ENCODE results near the gene VRK1.
"Not testable (repeated sequence)": the region's sequence is repeated elsewhere in the genome, so short reads cannot be mapped to it uniquely, and the experiment has no call there.

The VRK1 gene, protein sequence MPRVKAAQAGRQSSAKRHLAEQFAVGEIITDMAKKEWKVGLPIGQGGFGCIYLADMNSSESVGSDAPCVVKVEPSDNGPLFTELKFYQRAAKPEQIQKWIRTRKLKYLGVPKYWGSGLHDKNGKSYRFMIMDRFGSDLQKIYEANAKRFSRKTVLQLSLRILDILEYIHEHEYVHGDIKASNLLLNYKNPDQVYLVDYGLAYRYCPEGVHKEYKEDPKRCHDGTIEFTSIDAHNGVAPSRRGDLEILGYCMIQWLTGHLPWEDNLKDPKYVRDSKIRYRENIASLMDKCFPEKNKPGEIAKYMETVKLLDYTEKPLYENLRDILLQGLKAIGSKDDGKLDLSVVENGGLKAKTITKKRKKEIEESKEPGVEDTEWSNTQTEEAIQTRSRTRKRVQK

DNA sequence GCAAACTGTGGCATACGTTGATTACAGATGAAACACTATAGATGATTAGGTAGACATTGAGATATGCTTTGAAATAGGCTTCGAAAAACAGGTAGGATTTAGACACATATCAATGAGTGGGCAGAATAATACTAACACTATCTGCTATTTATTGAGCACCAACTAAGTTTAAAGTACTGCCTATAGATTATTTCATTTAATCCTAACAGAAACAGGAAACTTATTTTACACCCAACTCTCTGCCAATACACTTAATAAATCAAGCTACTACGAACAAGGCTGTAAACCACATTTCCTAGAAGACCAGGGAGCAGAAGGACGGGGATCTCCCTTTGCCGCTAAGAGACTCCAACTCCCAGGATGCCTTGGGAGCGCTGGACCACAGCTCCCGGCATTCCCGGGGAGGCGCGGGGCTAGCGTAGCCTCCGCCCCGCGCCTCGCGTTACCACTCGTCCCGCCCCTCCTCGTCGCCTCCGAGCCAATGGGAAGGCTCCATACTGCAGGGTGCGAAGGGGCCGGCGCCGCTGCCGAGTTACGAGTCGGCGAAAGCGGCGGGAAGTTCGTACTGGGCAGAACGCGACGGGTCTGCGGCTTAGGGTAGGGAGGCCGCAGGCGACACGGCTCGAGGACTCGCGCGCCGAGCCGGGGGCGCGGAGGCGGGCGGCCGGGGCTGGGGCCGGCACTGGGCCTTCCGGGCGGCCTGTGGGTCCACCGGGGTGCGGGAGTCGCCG, at the start of gene VRK1:
VRK1 (plus strand) TSS at position 532 of the 731 bp plus-strand sequence. CDS start 36,090 bp downstream, outside the sequence.
- peak; percentile 99 for DNase-seq

DNA sequence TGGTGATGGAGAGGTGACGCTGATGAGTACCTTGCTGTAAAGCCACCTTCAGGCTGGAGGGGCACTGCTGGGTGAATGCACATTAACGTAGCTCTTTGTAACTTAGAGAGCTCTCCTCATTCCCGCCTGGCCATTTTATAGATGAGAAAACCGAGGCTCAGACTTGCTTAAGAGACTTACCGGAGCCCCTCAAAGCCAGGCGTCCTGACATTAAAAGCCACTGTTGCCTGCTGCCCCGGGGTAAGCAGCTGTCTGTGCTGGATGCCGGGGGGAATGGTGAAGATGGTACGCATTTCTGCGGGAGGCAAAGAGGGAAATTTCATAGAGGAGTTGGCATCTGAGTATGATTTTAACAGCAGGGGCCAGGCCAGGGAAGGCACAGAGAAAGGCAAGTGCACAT, 49.6 kb upstream of the VRK1 start:
- DNase-seq, result no peak

DNA sequence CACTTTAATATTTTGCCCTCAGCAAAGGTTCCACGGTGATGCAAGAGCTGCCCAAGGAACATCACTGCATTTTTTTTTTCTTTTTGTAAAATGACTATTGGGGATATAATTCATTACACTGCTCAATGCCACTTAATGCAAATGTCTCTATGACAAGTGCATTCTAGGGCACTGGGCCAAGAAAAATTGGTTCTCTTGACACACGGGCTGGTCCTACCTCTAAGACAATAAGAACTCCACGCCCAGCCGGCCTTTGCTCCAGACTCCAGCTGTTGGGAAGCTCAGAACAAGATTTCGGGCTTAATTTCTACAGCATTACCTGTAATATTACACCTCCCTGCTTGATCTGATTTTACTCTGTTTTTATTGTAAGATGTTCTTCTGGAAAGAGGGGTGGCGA, 48.8 kb upstream of the VRK1 start:
- no peak for DNase-seq

DNA sequence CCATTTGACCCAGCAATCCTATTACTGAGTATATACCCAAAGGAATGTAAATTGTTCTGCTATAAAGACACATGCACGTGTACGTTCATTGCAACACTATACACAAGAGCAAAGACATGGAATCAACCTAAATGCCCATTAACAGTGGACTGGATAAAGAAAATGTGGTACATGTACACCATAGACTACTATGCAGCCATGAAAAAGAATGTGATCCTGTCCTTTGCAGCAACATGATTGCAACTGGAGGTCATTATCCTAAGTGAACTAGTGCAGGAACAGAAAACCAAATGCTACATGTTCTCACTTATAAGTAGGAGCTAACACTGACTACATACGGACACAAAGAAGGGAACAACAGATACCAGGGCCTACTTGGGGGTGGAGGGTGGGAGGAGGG, 45.7 kb upstream of the VRK1 start:
- no peak for DNase-seq

DNA sequence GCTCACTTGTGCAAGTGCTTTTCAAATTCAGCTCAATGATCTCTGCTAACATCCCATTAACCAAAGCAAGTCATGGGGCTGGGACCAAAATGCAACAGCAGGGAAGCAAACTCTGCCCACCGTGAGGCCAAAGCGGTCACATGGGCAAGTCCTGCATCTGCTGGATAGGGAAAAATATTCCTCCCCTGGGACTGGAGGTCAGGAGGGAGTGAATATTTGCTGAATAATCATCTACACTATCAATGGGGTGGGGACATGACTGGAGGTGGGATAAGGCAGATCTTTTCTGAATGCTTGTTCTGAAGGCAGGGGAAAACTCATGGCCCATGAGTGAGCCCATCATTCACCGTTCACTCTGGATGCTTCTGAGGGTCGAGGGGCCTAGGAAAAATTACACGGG, 45.1 kb upstream of the VRK1 start:
- no peak for DNase-seq

DNA sequence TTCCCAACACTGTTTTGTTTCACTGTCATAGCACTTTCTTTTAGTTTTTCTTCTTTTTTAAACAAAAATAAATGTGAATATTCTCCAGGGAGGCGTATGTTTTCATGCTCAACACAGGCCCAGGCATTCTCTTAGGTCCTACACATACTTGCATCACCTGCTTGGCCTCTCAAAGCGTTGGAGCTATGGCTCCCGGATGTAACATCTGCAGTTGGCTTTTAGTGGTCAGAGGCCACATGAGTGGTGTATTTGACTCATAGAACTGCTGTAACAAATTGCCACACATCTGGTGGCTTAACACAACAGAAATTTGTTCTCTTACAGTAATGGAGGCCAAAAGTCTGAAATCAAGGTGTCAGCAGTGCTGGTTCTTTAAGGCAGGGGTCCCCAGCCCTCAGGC, 44.6 kb upstream of the VRK1 start:
- no peak for DNase-seq

DNA sequence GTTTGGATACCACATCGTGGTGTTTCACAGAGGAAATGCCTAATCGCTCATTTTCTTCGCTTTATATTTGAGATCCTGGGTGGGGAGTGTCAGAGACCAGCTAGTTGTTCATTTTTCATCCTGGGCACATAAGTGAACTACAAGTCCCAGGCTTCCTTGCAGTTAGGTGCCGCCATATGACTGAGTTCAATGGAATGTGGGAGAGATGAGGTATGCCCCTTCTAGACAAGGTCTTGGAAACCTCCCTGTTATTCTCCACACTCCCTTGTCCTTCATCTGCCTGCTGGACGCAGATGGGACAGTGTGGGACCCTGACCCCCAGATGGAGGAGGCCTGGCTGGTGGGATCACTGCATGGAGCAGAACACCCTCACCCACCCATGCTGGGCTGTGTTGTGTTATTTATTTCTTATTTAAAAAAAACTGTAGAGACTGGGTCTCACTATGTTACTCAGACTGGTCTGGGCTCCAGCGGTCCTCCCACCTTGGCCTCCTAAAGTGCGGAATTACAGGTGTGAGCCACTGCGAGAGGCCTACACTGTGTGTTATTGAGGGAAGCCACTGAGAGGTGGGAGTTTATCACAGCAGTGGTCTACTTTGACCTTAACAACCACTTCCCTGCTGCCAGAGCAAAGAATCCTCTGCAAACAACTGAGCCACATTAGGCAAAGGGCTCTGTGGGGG, 42.9 kb upstream of the VRK1 start:
- DNase-seq, result peak; percentile 15

DNA sequence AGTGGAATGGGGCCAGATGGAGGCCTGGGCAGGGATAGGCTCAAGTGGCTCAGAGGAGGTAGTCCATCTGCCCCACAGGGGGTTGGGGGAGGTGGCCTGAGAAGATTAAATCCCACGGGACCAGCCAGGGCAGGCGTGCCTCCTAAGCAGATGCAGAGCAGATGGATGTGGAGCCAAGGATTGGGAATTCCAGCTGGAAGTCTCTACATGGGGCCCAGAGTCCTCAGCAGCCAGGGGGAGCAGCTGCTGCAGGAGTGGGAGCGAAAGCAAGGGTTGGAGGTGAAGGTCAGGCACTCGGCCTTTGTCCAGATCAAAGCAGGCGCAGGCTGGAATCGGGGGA, 42.4 kb upstream of the VRK1 start:
- DNase-seq, result peak; percentile 99

DNA sequence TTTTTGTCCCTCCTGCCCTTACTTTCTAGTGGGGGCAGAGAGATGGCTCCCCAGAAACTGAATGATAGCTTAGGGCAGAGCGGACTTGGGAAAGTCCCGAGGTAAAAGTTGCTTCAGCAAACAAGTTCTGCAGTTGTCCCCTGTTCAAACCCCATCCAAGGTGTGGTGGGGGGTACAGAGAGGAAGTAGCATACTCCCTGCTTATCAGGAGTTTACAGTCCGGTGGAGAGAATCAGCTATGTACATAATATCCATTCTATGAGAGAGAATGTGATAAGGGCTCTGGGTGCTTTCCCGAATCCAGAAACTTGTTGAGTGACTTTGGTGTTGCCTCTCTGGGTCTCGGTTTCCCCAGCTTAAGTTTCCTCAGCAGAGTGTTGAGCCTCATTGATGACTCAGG, 40.4 kb upstream of the VRK1 start:
- no peak for DNase-seq

DNA sequence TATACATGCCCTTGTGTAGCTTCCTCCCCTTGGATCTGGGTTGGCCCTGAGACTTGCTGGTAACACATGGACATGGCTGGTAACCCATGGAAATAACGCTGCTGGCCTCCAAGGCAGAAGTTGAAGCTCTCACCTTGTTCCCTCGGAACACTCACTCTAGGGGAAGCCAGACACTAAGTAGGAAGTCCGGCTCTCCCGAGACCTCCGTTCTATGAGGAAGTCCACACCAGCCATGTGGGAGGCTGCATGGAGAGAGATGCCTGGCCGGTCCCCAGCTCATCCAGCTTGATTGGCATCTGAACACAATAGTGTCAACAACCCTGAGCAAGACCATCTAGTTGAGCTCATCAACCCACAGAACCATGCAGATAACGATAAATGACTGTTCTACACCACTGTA, 39.7 kb upstream of the VRK1 start:
- DNase-seq, result no peak

DNA sequence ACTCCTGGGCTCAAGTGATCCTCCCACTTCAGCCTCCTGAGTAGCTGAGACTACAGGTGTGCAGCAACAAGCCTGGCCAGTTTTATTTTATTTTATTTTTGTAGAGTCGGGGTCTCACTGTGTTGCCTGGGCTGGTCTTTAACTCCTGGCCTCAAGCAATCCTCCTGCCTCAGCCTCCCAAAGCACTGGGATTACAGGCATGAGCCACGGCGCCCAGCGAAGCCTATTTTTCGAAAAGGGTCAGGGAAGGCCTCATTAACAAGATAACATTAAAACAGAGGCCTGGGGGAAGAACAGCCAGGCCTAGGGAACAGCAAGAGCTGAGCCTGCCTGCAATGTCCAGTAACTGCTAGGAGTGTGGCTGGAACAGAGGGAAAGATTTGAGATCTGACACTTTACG, 36.1 kb upstream of the VRK1 start:
- no peak for DNase-seq

DNA sequence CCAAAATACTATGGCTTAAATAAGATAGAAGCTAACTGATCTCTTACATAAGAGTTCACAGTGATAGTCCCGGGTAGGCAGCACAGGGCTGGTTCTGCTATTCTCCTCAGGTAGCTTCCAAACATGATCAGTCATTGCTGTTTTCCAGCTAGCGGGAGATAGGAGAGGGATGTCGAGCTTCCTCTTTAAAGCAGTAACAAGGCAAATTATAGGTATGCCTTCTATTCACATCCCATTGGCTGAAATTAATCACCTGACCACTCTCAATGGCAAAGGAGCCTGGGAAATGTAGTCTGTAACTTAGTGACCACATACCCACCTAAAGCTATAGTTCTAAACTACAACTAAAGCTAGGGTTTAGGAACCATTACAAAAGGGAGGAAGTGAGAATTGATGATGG, 34.5 kb upstream of the VRK1 start:
- DNase-seq, result peak; percentile 62

DNA sequence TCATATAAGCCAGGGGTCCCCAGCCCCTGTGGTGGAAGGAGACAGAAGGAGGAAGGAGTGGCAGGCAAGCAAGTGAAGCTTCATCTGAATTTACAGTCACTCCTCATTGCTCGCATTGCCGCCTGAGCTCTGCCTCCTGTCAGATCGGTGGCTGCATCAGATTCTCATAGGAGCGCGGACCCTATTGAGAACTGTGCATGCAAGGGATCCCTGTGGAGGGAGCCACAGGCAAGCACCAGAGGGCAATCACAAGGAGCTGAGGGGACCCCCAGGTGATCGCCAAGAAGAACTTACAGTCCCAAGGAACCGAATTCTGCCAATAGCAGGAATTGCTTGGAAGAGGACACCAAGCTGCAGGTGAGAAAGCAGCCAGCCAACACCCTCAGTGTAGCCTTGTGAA, 33.2 kb upstream of the VRK1 start:
- DNase-seq, result no peak

DNA sequence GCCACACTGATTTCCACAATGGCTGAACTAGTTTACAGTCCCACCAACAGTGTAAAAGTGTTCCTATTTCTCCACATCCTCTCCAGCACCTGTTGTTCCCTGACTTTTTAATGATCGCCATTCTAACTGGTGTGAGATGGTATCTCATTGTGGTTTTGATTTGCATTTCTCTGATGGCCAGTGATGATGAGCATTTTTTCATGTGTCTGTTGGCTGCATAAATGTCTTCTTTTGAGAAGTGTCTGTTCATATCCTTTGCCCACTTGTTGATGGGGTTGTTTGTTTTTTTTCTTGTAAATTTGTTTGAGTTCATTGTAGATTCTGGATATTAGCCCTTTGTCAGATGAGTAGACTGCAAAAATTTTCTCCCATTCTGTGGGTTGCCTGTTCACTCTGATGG, 32.0 kb upstream of the VRK1 start:
- DNase-seq, result not testable (repeated sequence)

DNA sequence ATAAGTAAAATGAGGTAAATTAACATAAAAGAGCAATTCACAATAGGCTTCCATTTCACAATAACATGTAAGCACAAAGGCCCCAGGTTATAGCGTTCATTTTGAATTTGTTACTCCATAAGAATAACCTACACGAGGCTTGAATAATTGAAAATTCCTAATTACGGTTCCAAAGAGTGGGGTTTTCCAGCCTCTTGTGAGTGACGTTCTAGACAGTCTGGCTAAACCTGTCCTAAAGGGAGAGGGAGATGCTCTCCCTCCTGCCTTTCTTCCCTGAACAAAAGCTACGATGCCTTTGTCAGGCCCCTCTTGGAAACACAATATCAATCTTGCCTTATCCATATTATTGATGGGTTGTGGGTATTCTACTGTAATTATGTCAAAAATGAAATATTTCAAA, 24.3 kb upstream of the VRK1 start:
- no peak for DNase-seq

DNA sequence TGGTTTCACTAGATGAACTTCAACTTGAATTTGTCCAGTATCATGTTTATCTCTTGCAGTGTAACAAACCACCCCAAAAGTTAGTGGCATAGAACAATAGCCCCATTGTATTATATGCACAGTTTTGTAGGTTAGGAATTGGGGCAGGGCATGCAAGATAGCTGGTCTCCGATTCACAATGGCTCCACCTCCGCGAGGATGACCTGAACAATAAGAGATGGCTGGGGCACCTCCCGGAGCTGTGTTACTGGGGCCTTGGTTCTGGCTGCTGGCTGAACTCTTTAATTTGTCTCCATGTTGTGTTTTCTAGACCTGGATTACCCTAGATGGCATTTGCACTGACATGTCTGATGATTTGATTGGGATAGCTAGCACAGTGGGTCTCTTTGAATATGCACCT, 20.4 kb upstream of the VRK1 start:
- DNase-seq, result no peak

DNA sequence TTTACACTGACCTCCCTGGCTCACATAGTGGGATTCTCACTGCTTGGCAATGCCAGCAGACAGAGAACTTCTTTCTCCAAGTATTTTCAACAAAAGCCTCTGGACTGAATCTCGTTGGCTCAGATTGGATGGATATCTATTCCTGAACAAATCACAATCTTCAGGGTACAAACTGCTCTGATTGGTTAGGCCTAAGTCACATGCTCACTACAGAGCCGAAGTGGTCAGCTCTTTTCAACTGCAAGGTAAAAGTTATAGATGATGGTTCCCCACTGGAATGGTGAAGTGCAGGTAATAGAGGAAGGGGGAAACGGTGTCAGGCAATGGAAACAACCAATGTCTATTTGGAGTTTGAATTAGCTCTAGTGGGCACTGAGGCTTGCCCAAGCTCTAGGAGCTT, 16.7 kb upstream of the VRK1 start:
- no peak for DNase-seq

DNA sequence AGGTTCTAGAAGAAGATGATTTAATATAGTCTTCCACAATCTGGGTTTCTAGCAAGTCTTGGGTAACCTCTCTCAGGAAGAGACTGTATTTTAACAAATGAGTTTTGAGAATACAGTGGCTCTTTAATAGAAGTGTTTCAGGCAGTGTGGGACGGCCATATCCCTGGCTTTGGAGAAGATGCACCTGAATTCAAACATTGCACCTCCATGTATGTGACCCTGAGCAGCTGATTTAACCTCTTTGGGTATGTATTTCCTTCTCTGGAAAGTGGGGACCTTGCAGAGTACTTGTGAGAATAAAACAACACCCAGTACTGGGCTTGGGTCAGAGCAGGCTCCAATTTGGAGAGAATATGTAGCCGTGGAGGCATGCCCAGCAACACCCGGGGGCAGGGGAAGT, 15.8 kb upstream of the VRK1 start:
- no peak for DNase-seq

DNA sequence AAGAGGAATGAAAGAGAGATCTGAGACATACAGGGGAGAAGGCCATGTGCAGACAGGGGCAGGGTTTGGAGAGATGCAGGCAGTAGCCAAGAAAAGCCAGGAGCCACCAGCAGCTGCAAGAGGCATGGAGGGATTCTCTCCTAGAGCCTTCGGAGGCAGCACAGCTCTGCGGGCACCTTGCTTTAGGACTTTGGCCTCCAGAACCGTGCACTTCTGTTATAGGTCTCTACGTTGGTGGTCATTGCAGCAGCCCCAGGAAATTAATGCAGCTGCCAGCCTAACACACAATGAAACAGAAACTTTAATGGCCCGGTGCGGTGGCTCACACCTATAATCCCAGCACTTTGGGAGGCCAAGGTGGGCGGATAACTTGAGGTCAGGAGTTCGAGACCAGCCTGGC, 14.7 kb upstream of the VRK1 start:
- no peak for DNase-seq

DNA sequence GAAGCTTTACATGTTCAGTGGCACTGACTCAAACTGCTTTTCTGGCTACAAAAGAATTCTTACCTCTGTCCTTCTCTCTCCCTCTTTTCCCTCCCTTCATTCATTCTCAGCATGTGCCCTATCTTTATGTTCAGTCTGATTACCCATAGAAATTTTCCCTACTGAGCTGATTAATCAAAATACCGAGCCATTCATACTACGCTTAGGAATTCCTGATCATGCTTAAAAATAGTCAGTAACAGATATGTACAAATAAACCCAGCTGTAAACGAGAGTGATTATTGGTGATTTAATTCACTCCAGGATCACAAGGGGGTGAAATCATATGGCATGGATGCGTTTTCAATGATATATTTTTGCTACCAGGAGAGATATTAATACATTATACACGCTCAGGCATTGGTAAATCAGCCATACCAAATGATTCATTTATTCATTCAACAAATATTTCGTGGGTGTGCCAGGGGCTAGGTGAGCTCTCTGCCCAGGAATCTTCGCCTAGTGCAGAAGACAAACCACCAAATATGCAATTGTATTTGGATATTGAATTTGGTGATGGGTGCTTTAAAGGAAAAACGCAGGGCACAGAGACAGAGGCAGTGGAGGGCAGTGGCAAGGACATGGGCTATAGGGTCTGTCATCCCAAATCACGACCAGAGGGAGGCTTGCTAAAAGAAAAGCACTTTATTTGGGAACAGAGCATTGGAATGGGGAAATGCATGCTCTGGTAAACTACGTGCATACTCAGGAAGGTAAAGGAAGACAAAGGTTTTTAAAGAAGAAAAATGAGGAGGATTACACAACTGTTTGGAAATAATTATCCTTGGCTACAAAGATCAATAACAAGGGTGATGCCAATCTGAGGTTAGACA, 13.9 kb upstream of the VRK1 start:
- DNase-seq, result no peak

DNA sequence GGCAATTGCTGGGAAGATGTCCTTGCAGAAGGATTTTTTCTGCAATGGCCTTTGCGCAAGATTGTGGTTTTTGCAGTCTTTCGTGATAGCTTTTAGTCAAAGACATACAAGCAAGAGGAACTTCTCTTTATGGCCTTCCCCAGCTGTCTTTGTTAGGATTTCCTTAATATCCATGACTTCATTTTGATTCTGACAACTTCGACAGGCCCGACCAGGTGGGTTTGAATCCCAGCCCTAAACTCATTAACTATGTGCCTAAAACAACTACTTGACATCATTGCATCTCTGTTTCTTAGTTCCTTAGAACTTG, 13.3 kb upstream of the VRK1 start:
- no peak for DNase-seq

DNA sequence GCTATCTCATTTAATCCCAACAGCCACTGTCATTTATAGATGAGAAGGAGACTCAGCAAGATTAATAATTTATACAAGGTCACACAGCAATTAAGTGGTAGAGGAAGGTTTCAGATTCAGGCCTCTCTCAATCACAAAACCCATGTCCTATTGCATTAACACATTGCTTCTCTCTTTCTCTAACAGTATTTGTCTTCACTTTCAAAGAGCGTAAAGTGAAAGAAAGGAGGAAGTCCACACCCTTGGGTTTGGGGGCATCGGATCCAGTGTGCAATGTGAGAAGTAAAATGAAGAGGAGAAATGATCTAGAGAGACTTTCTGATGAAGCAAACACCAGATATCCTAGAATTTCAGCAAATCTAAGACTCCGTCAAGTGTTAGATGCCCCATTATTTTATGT, 7.0 kb upstream of the VRK1 start:
- no peak for DNase-seq

DNA sequence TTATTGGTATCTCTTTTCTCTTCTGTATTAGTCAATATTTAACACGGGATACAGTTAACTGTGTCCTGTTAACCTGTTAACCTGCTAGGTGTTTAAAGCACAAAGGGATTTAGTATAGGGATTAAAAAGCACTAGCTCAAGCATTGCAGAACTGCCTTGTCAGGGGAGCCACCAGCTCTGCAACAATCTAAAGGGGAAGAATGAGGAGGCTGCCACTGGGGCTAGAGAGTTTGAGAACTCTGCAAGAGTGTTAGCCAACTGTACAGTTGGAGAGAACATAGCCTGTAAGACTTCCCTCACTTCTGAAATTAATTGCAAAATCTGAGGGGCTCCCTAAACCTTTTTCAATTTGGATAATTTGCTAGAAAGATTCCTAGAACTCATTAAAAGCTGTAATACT, 6.5 kb upstream of the VRK1 start:
- no peak for DNase-seq
